DOHH2 (cell line): ENCODE results near the gene RSBN1.

Experiments used
- CTCF ChIP-seq: fragments of 200-600 bp; sonication (generic); IDR thresholded peaks from one replicate; pipeline ENCODE4 v1.5.1; 2014; ENCODE audit warnings: antibody characterized with exemption, mild to moderate bottlenecking, low read depth, low read length; ENCODE audit not compliant: poor library complexity, severe bottlenecking
- EZH2phosphoT487 ChIP-seq: fragments of 200-600 bp; sonication (generic); IDR thresholded peaks from 2 replicates; pipeline ENCODE4 v1.6.1; 2017; ENCODE audit warnings: borderline replicate concordance, mild to moderate bottlenecking, antibody characterized with exemption, low read length, moderate library complexity, mixed read lengths

- no peak for TF ChIP-seq CTCF
- TF ChIP-seq EZH2phosphoT487 = no peak
These were observed 14.8 kb downstream of the RSBN1 start for GRCh38 chr1:113797472-113797871.
